ENCODE results near the gene FBXW7.

The FBXW7 gene

DNA sequence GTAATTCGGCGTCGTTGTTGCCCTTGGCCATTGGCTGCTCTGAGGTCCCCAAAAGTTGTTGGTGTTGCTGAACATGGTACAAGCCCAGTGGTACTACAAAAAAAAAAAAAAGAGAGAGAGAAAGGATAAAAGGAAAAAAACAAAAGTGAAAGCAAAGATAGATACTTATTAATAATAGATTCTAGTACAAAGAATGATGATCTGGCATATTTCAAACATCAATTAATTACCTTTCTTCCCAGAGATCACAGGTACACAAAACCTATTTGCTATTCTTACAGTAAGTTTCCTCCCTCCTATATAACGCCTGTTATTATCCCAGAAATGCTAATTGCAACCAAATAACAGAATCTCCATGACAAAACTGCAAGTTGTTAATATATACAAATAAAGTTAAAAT, 188.9 kb downstream of the FBXW7 start:
- Histone ChIP-seq H2BK15ac (replicated peaks; ENCODE audit: low read depth) (no peak overlapping the region), H3K27ac (ENCODE audit: low read depth, low read length) (no peak overlapping the region), H3K4me2 (ENCODE audit: low read length) (no peak overlapping the region), H3K23ac (ENCODE audit: low read length) (no peak overlapping the region), H4K8ac (ENCODE audit: low read depth, low read length) (no peak overlapping the region), H3K9ac (ENCODE audit: low read length) (no peak overlapping the region), H3K4me1 (ENCODE audit: control insufficient read depth, low read depth, low read length) (no peaks in the 10 kb centered on the region), H2BK120ac (ENCODE audit: low read depth, low read length) (no peak overlapping the region), H3K79me2 (ENCODE audit: control insufficient read depth, insufficient read depth, low read length) (no peaks in the 10 kb centered on the region), H3K79me1 (ENCODE audit: low read length) (no peaks in the 10 kb centered on the region), H2BK5ac (ENCODE audit: low read length) (no peak overlapping the region), H3K4ac (ENCODE audit: low read depth, low read length) (no peak overlapping the region), H3K4me3 (ENCODE audit: low read length) (no peak overlapping the region), H3K27me3 (ENCODE audit: insufficient read depth, low read length, poor library complexity) (no peaks in the 10 kb centered on the region), H3K56ac (ENCODE audit: low read length) (no peak overlapping the region), H3K18ac (ENCODE audit: low read length) (no peak overlapping the region), H4K5ac (ENCODE audit: low read length) (no peak overlapping the region), H2AK5ac (ENCODE audit: low read length) (no peak overlapping the region), H3K36me3 (ENCODE audit: control insufficient read depth, insufficient read depth, low read length) (no peaks in the 10 kb centered on the region)
- WGBS (ENCODE audit: extremely low coverage, insufficient coverage, low lambda C conversion rate): no CpG with 5 or more reads among the region's 4 CpGs
- no peak for DNase-seq

DNA sequence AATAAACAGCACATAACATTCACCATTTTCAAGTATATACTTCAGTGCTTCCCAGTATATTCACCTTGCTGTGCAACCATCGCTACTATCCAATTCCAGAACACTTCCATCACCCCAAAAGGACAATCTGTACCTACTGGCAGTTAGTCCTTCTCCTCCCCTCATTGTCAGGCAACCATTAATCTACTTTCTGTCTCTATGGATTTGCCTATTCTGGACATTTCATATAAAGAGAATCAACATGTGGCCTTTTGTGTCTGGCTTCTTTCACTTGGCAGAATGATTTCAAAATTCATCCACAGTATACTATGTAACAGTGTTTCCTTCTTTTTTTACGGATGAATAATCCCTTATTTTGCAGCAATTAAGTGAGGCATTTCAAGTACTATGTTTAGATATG, 189.4 kb downstream of the FBXW7 start:
- no peaks in the 10 kb centered on the region for H3K79me2 ChIP-seq (ENCODE audit: control insufficient read depth, insufficient read depth, low read length)
- H3K4me2 ChIP-seq (ENCODE audit: low read length): no peak overlapping the region

DNA sequence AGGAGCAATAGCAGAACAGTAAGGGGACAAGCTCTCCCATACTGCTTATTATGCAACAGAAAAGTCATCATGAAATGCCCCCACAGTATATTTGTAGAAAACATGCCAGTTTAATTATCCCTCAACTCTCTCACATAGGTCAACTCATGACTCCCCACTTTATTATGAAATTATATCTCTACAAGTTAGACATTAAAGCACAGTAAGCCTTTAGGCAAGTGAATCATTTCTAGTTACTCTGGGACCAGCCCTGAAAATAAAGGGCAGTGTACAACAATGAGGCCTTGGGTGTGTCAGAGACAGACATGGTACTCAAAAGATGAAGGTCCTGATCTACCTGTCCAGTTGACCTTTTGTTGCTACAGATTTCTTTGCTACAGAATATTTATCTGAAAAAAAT, 191.9 kb downstream of the FBXW7 start:
- Histone ChIP-seq H3K79me1 (ENCODE audit: low read length) (no peaks in the 10 kb centered on the region), H2BK15ac (replicated peaks; ENCODE audit: low read depth) (no peak overlapping the region), H3K27me3 (ENCODE audit: insufficient read depth, low read length, poor library complexity) (no peaks in the 10 kb centered on the region), H3K79me2 (ENCODE audit: control insufficient read depth, insufficient read depth, low read length) (no peaks in the 10 kb centered on the region), H3K18ac (ENCODE audit: low read length) (no peak overlapping the region), H4K8ac (ENCODE audit: low read depth, low read length) (no peak overlapping the region), H3K9ac (ENCODE audit: low read length) (no peak overlapping the region), H3K4ac (ENCODE audit: low read depth, low read length) (no peak overlapping the region), H3K4me1 (ENCODE audit: control insufficient read depth, low read depth, low read length) (no peaks in the 10 kb centered on the region), H3K23ac (ENCODE audit: low read length) (no peak overlapping the region), H3K36me3 (ENCODE audit: control insufficient read depth, insufficient read depth, low read length) (no peaks in the 10 kb centered on the region), H2BK120ac (ENCODE audit: low read depth, low read length) (no peak overlapping the region), H3K4me3 (ENCODE audit: low read length) (no peak overlapping the region), H4K5ac (ENCODE audit: low read length) (no peak overlapping the region), H3K56ac (ENCODE audit: low read length) (no peak overlapping the region), H3K27ac (ENCODE audit: low read depth, low read length) (no peak overlapping the region), H3K4me2 (ENCODE audit: low read length) (no peak overlapping the region), H2BK5ac (ENCODE audit: low read length) (no peak overlapping the region), H2AK5ac (ENCODE audit: low read length) (no peak overlapping the region)
- no peak for DNase-seq

More for the DNA sequence above, 189.4 kb downstream of the FBXW7 start:
- Histone ChIP-seq H3K23ac (ENCODE audit: low read length) (no peak overlapping the region), H3K27ac (ENCODE audit: low read depth, low read length) (no peak overlapping the region), H3K4ac (ENCODE audit: low read depth, low read length) (no peak overlapping the region), H4K5ac (ENCODE audit: low read length) (no peak overlapping the region), H3K36me3 (ENCODE audit: control insufficient read depth, insufficient read depth, low read length) (no peaks in the 10 kb centered on the region), H3K9ac (ENCODE audit: low read length) (no peak overlapping the region), H3K79me1 (ENCODE audit: low read length) (no peaks in the 10 kb centered on the region), H4K8ac (ENCODE audit: low read depth, low read length) (no peak overlapping the region), H2BK120ac (ENCODE audit: low read depth, low read length) (no peak overlapping the region), H2BK15ac (replicated peaks; ENCODE audit: low read depth) (no peak overlapping the region), H3K27me3 (ENCODE audit: insufficient read depth, low read length, poor library complexity) (no peaks in the 10 kb centered on the region), H2AK5ac (ENCODE audit: low read length) (no peak overlapping the region), H3K4me3 (ENCODE audit: low read length) (no peak overlapping the region), H3K56ac (ENCODE audit: low read length) (no peak overlapping the region), H3K4me1 (ENCODE audit: control insufficient read depth, low read depth, low read length) (no peaks in the 10 kb centered on the region), H3K18ac (ENCODE audit: low read length) (no peak overlapping the region), H2BK5ac (ENCODE audit: low read length) (no peak overlapping the region)
- no peak for DNase-seq
- no CpG with 5 or more reads among the region's 2 CpGs for WGBS (ENCODE audit: extremely low coverage, insufficient coverage, low lambda C conversion rate)

DNA sequence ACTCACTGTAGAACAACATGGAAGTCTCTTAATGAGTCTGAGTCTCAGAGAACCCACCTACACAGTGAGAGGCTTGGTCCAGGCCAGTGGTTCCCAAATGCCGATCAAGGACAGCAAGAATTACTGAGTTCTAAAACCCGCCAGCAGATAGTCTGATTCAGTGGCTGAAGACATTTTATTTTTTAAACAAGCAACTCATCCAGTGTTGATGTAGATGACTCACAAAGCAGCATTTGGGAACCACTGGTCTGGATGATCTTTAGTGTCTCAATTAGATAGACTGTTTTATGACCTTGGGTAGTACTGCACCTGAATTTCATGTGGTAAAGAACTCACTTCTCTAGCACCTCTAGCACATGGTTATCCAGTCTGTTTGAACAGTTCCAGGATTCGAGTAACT, 193.6 kb downstream of the FBXW7 start:
- no CpG with 5 or more reads among the region's 3 CpGs for WGBS (ENCODE audit: extremely low coverage, insufficient coverage, low lambda C conversion rate)
- Histone ChIP-seq H4K5ac (ENCODE audit: low read length) (no peak overlapping the region), H3K79me1 (ENCODE audit: low read length) (no peaks in the 10 kb centered on the region)

DNA sequence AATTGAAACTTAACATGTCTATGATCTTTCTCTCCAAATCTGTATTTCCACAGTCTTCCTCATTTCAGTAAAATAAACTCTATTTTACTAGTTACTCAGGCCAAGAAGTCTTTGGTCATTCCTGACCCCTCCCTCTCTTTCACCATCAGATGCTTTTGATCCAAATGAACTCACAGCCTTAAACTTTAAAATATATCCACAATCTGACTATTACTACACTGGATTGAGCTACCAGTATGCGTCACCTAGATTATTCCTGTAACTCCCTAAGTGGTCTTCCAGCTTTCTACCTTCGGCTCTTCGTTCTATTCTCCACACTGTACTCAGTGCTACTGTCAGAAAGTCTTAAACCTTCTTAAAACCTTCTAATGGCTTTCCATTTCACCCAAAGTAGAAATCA, 195.1 kb downstream of the FBXW7 start:
- H2AK5ac ChIP-seq (ENCODE audit: low read length): no peak overlapping the region
- no peaks in the 10 kb centered on the region for H3K36me3 ChIP-seq (ENCODE audit: control insufficient read depth, insufficient read depth, low read length)
- no peak overlapping the region for H2BK120ac ChIP-seq (ENCODE audit: low read depth, low read length)
- no peak overlapping the region for H4K5ac ChIP-seq (ENCODE audit: low read length)
- no CpG with 5 or more reads among the region's 3 CpGs for WGBS (ENCODE audit: extremely low coverage, insufficient coverage, low lambda C conversion rate)
- H2BK5ac ChIP-seq (ENCODE audit: low read length): no peak overlapping the region
- no peak overlapping the region for H3K4me2 ChIP-seq (ENCODE audit: low read length)
- H3K4me1 ChIP-seq (ENCODE audit: control insufficient read depth, low read depth, low read length): no peaks in the 10 kb centered on the region
- H3K23ac ChIP-seq (ENCODE audit: low read length): no peak overlapping the region
- no peak overlapping the region for H3K18ac ChIP-seq (ENCODE audit: low read length)
- DNase-seq: no peak
- H3K9ac ChIP-seq (ENCODE audit: low read length): no peak overlapping the region
- no peaks in the 10 kb centered on the region for H3K79me1 ChIP-seq (ENCODE audit: low read length)
- no peaks in the 10 kb centered on the region for H3K79me2 ChIP-seq (ENCODE audit: control insufficient read depth, insufficient read depth, low read length)
- H4K8ac ChIP-seq (ENCODE audit: low read depth, low read length): no peak overlapping the region
- H2BK15ac ChIP-seq (replicated peaks; ENCODE audit: low read depth): no peak overlapping the region
- H3K4me3 ChIP-seq (ENCODE audit: low read length): no peak overlapping the region
- H3K27ac ChIP-seq (ENCODE audit: low read depth, low read length): no peak overlapping the region
- H3K27me3 ChIP-seq (ENCODE audit: insufficient read depth, low read length, poor library complexity): no peaks in the 10 kb centered on the region
- H3K4ac ChIP-seq (ENCODE audit: low read depth, low read length): no peak overlapping the region
- no peak overlapping the region for H3K56ac ChIP-seq (ENCODE audit: low read length)

More for the DNA sequence above, 193.6 kb downstream of the FBXW7 start:
- Histone ChIP-seq H2BK120ac (ENCODE audit: low read depth, low read length) (no peak overlapping the region), H3K4me2 (ENCODE audit: low read length) (no peak overlapping the region), H3K18ac (ENCODE audit: low read length) (no peak overlapping the region), H3K27me3 (ENCODE audit: insufficient read depth, low read length, poor library complexity) (no peaks in the 10 kb centered on the region), H4K8ac (ENCODE audit: low read depth, low read length) (no peak overlapping the region), H2BK5ac (ENCODE audit: low read length) (no peak overlapping the region), H3K36me3 (ENCODE audit: control insufficient read depth, insufficient read depth, low read length) (no peaks in the 10 kb centered on the region), H3K79me2 (ENCODE audit: control insufficient read depth, insufficient read depth, low read length) (no peaks in the 10 kb centered on the region), H3K4me1 (ENCODE audit: control insufficient read depth, low read depth, low read length) (no peaks in the 10 kb centered on the region), H3K56ac (ENCODE audit: low read length) (no peak overlapping the region), H3K4me3 (ENCODE audit: low read length) (no peak overlapping the region), H2BK15ac (replicated peaks; ENCODE audit: low read depth) (no peak overlapping the region), H2AK5ac (ENCODE audit: low read length) (no peak overlapping the region), H3K27ac (ENCODE audit: low read depth, low read length) (no peak overlapping the region), H3K4ac (ENCODE audit: low read depth, low read length) (no peak overlapping the region), H3K9ac (ENCODE audit: low read length) (no peak overlapping the region), H3K23ac (ENCODE audit: low read length) (no peak overlapping the region)
- no peak for DNase-seq

DNA sequence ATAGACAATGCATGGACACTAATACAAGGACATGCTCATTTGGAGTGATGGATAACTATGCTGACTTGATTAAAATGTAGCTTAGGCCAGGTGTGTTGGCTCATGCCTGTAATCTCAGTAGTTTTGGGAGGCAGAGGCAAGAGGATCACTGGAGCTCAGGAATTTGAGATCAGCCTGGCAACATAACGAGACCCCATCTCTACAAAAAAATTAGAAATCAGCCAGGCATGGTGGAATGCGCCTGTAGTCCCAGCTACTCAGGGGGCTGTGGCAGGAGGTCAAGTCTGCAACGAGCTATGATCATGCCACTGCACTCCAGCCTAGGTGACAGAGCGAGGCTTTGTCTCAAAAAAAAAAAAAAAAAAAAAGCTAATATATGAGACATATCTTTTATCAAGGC, 196.3 kb downstream of the FBXW7 start:
- Histone ChIP-seq H3K27me3 (ENCODE audit: insufficient read depth, low read length, poor library complexity) (no peaks in the 10 kb centered on the region), H3K23ac (ENCODE audit: low read length) (no peak overlapping the region), H3K36me3 (ENCODE audit: control insufficient read depth, insufficient read depth, low read length) (no peaks in the 10 kb centered on the region), H3K4ac (ENCODE audit: low read depth, low read length) (no peak overlapping the region), H3K79me1 (ENCODE audit: low read length) (no peaks in the 10 kb centered on the region), H2BK120ac (ENCODE audit: low read depth, low read length) (no peak overlapping the region), H3K18ac (ENCODE audit: low read length) (no peak overlapping the region), H2BK15ac (replicated peaks; ENCODE audit: low read depth) (no peak overlapping the region), H3K4me3 (ENCODE audit: low read length) (no peak overlapping the region), H3K27ac (ENCODE audit: low read depth, low read length) (no peak overlapping the region), H3K4me1 (ENCODE audit: control insufficient read depth, low read depth, low read length) (no peaks in the 10 kb centered on the region), H3K79me2 (ENCODE audit: control insufficient read depth, insufficient read depth, low read length) (no peaks in the 10 kb centered on the region), H2AK5ac (ENCODE audit: low read length) (no peak overlapping the region), H3K56ac (ENCODE audit: low read length) (no peak overlapping the region), H4K5ac (ENCODE audit: low read length) (no peak overlapping the region), H4K8ac (ENCODE audit: low read depth, low read length) (no peak overlapping the region), H3K4me2 (ENCODE audit: low read length) (no peak overlapping the region), H3K9ac (ENCODE audit: low read length) (no peak overlapping the region), H2BK5ac (ENCODE audit: low read length) (no peak overlapping the region)
- WGBS (ENCODE audit: extremely low coverage, insufficient coverage, low lambda C conversion rate): no CpG with 5 or more reads among the region's 4 CpGs
- DNase-seq: no peak
